ENCODE data around the gene PELI2. TPM values are rescaled to one million over a fixed set of nuclear protein-coding genes. Genes with fewer than 3 reads are reported as not detected.

The PELI2 gene
- total and polyA plus RNA-seq, 2 donors from 2014 or later: 5.2 to 27.6 TPM

- TF ChIP-seq CTCF (IDR thresholded peaks at IDR 0.05; ENCODE audit: borderline replicate concordance, extremely low read depth, insufficient read depth): no peak
- Histone ChIP-seq H3K4me3 (ENCODE audit: low read length in 3 of 3) (no peak overlapping the region), H3K27me3 (ENCODE audit: control insufficient read depth, insufficient read depth, low read length) (no peaks in the 10 kb centered on the region), H3K27ac (ENCODE audit: low read depth in 2 of 2, low read length in 2 of 2) (no peak overlapping the region), H3K9me3 (ENCODE audit: control insufficient read depth in 2 of 3, insufficient read depth in 1 of 3, low read length in 3 of 3) (no peaks in the 10 kb centered on the region), H3K4me1 (ENCODE audit: control insufficient read depth in 2 of 3, insufficient read depth in 2 of 3, low read depth in 1 of 3, low read length in 3 of 3) (no peaks in the 10 kb centered on the region), H3K36me3 (ENCODE audit: control insufficient read depth in 2 of 3, insufficient read depth in 3 of 3, low read length in 3 of 3) (no peaks in the 10 kb centered on the region), H3K9ac (ENCODE audit: low read length in 3 of 3) (no peak overlapping the region)
- DNase-seq (no peak), FAIRE-seq (no peak)
- intact Hi-C loops (cut with DNase I): no loop called here
Observed at GRCh38 chr14:56081139-56081538, 37.1 kb upstream of the PELI2 start.

- intact Hi-C loops (cut with DNase I): no loop called here
- no peak overlapping the region for H3K4me3 ChIP-seq (ENCODE audit: low read length in 3 of 3)
- H3K27ac ChIP-seq (ENCODE audit: low read depth in 2 of 2, low read length in 2 of 2): no peak overlapping the region
- H3K9me3 ChIP-seq (ENCODE audit: control insufficient read depth in 2 of 3, insufficient read depth in 1 of 3, low read length in 3 of 3): no peaks in the 10 kb centered on the region
- H3K27me3 ChIP-seq (ENCODE audit: control insufficient read depth, insufficient read depth, low read length): no peaks in the 10 kb centered on the region
- no peaks in the 10 kb centered on the region for H3K4me1 ChIP-seq (ENCODE audit: control insufficient read depth in 2 of 3, insufficient read depth in 2 of 3, low read depth in 1 of 3, low read length in 3 of 3)
- DNase-seq (no peak), FAIRE-seq (no peak)
- H3K36me3 ChIP-seq (ENCODE audit: control insufficient read depth in 2 of 3, insufficient read depth in 3 of 3, low read length in 3 of 3): no peaks in the 10 kb centered on the region
- H3K9ac ChIP-seq (ENCODE audit: low read length in 3 of 3): no peak overlapping the region
- TF ChIP-seq CTCF (IDR thresholded peaks at IDR 0.05; ENCODE audit: borderline replicate concordance, extremely low read depth, insufficient read depth): no peak
Observed at GRCh38 chr14:56082880-56083279, 35.3 kb upstream of the PELI2 start.

GRCh38 chr14:56085471-56085870, 32.7 kb upstream of the PELI2 start:
- no peak overlapping the region for H3K9ac ChIP-seq (ENCODE audit: low read length in 3 of 3)
- no peaks in the 10 kb centered on the region for H3K4me1 ChIP-seq (ENCODE audit: control insufficient read depth in 2 of 3, insufficient read depth in 2 of 3, low read depth in 1 of 3, low read length in 3 of 3)
- no peak overlapping the region for H3K27ac ChIP-seq (ENCODE audit: low read depth in 2 of 2, low read length in 2 of 2)
- H3K27me3 ChIP-seq (ENCODE audit: control insufficient read depth, insufficient read depth, low read length): no peaks in the 10 kb centered on the region
- no peak for TF ChIP-seq CTCF (IDR thresholded peaks at IDR 0.05; ENCODE audit: borderline replicate concordance, extremely low read depth, insufficient read depth)
- H3K4me3 ChIP-seq (ENCODE audit: low read length in 3 of 3): no peak overlapping the region
- FAIRE-seq (no peak), DNase-seq (no peak)
- H3K9me3 ChIP-seq (ENCODE audit: control insufficient read depth in 2 of 3, insufficient read depth in 1 of 3, low read length in 3 of 3): no peaks in the 10 kb centered on the region
- intact Hi-C loops (cut with DNase I): no loop called here
- no peaks in the 10 kb centered on the region for H3K36me3 ChIP-seq (ENCODE audit: control insufficient read depth in 2 of 3, insufficient read depth in 3 of 3, low read length in 3 of 3)

Data from kidney (tissue), 14 donors.